ENCODE results near the gene RAB34.
A peak's percentile ranks its signal among the peaks of the same experiment; 100 is the strongest.

Gene RAB34

GRCh38 chr17:28689011-28689410 is 28.7 kb downstream of the RAB34 start:
- no peak for TF ChIP-seq CTCF (IDR thresholded peaks at IDR 0.05)
- H3K4me3 ChIP-seq = no peak overlapping the region
- H3K36me3 ChIP-seq = peaks cover 90 to 99% (median 99%) of the 10 kb centered on the region in 3 donors
- intact Hi-C loops (cut with DNase I; ENCODE audit: low total_unique reads) = no loop called here
- no peaks in the 10 kb centered on the region for H3K4me1 ChIP-seq
- no peaks in the 10 kb centered on the region for H3K9me3 ChIP-seq
- H3K27me3 ChIP-seq = no peaks in the 10 kb centered on the region
- no peak for DNase-seq
- H3K27ac ChIP-seq = no peak overlapping the region

GRCh38 chr17:28688481-28688880 is 29.2 kb downstream of the RAB34 start:
- Histone ChIP-seq H3K27ac (no peak overlapping the region), H3K36me3 (peaks cover 90 to 99% (median 99%) of the 10 kb centered on the region in 3 donors), H3K9me3 (no peaks in the 10 kb centered on the region), H3K4me3 (no peak overlapping the region), H3K4me1 (no peaks in the 10 kb centered on the region), H3K27me3 (no peaks in the 10 kb centered on the region)
- intact Hi-C loops (cut with DNase I; ENCODE audit: low total_unique reads) = no loop called here
- TF ChIP-seq CTCF (IDR thresholded peaks at IDR 0.05) = no peak
- no peak for DNase-seq

GRCh38 chr17:28686296-28686695 is 31.4 kb downstream of the RAB34 start:
- no peak for TF ChIP-seq CTCF (IDR thresholded peaks at IDR 0.05)
- H3K4me3 ChIP-seq = no peak overlapping the region
- intact Hi-C loops (cut with DNase I; ENCODE audit: low total_unique reads) = no loop called here
- peaks cover 96 to 100% (median 99%) of the 10 kb centered on the region in 3 donors for H3K36me3 ChIP-seq
- no peak overlapping the region for H3K27ac ChIP-seq
- DNase-seq = peak in 1 of 2 donors; percentile 23
- no peaks in the 10 kb centered on the region for H3K4me1 ChIP-seq
- no peaks in the 10 kb centered on the region for H3K9me3 ChIP-seq
- H3K27me3 ChIP-seq = no peaks in the 10 kb centered on the region

- Histone ChIP-seq H3K36me3 (peaks cover 96 to 100% (median 99%) of the 10 kb centered on the region in 3 donors), H3K9me3 (no peaks in the 10 kb centered on the region), H3K4me3 (no peak overlapping the region), H3K4me1 (no peaks in the 10 kb centered on the region), H3K27ac (no peak overlapping the region), H3K27me3 (no peaks in the 10 kb centered on the region)
- intact Hi-C loops (cut with DNase I; ENCODE audit: low total_unique reads) = no loop called here
- no peak for DNase-seq
- no peak for TF ChIP-seq CTCF (IDR thresholded peaks at IDR 0.05)
Observed at GRCh38 chr17:28685366-28685765, 32.3 kb downstream of the RAB34 start.

GRCh38 chr17:28684963-28685362 is 32.7 kb downstream of the RAB34 start:
- TF ChIP-seq CTCF (IDR thresholded peaks at IDR 0.05) = no peak
- H3K9me3 ChIP-seq = no peaks in the 10 kb centered on the region
- intact Hi-C loops (cut with DNase I; ENCODE audit: low total_unique reads) = no loop called here

GRCh38 chr17:28682655-28683054 is 35.0 kb downstream of the RAB34 start:
- H3K4me3 ChIP-seq = no peak overlapping the region
- no peaks in the 10 kb centered on the region for H3K4me1 ChIP-seq
- intact Hi-C loops (cut with DNase I; ENCODE audit: low total_unique reads) = no loop called here
- H3K27me3 ChIP-seq = no peaks in the 10 kb centered on the region
- H3K9me3 ChIP-seq = no peaks in the 10 kb centered on the region
- peaks cover 96 to 100% (median 99%) of the 10 kb centered on the region in 3 donors for H3K36me3 ChIP-seq
- TF ChIP-seq CTCF (IDR thresholded peaks at IDR 0.05) = no peak
- DNase-seq = no peak
- H3K27ac ChIP-seq = no peak overlapping the region

More at GRCh38 chr17:28684963-28685362, 32.7 kb downstream of the RAB34 start:
- no peaks in the 10 kb centered on the region for H3K27me3 ChIP-seq
- peaks cover 96 to 100% (median 99%) of the 10 kb centered on the region in 3 donors for H3K36me3 ChIP-seq
- H3K27ac ChIP-seq = no peak overlapping the region
- DNase-seq = no peak
- H3K4me1 ChIP-seq = no peaks in the 10 kb centered on the region
- H3K4me3 ChIP-seq = no peak overlapping the region
